Glomerular visceral epithelial cell (primary cell): ENCODE measurements around the gene FARS2.
A peak's percentile ranks its signal among the peaks of the same experiment; 100 is the strongest.

Experiments used
- DNase-seq: peaks from one replicate; pipeline ENCODE4 v3.0.0-alpha.2; 2016; ENCODE audit errors: extremely low spot score

The FARS2 gene

DNA sequence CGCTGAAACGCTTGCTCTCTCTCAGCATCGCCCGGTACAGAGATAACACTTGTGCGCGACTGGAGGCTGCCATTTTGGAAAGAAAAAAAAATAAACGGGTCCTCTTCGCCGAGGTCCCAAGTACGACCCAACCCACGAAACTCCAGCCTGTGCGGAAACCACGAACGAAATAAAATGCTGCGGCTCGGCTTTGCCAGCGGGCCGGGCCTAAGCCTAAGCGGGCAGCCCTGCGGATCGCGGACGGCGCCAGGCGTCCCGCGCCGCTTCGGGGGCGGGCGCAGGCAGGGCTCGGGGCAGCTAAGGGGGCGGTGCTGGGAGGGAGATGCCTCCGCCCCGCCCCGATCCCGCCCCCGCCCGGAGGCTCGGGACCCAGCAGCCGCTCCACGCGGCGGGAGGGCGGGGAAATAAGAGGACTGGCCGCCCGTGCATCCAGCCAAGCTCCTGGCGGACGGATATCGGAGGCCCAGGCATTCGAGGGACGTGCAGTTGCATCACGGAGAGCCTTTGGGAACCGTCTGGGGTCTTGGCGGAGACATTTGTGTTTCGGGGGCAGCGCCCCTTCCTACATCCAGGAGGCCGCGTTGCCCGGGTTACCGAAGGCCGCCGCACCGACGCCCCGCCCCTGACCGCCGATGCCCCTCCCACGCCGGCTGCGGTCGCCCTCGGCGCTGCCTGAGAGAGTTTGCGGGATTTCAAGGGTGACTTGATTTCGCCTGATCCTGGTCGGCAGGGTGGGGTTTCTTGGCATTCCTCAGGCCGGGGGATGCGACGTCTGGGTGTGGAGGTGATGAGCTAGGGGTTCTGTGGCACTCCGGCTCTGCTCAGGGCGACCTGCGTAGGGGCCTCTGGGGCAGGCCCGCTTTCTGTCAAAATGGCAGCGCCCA is at the start of gene FARS2, which contains the start of gene LYRM4:
FARS2 (plus strand) TSS at position 853 of the 884 bp plus-strand sequence.
LYRM4 (minus strand) TSS at position 290 of the 884 bp plus-strand sequence; CDS start at position 73, 217 bp downstream.
- peak; percentile 89 for DNase-seq

GRCh38 chr6:5213836-5214235 is 47.5 kb upstream of the FARS2 start:
- DNase-seq: no peak

DNA sequence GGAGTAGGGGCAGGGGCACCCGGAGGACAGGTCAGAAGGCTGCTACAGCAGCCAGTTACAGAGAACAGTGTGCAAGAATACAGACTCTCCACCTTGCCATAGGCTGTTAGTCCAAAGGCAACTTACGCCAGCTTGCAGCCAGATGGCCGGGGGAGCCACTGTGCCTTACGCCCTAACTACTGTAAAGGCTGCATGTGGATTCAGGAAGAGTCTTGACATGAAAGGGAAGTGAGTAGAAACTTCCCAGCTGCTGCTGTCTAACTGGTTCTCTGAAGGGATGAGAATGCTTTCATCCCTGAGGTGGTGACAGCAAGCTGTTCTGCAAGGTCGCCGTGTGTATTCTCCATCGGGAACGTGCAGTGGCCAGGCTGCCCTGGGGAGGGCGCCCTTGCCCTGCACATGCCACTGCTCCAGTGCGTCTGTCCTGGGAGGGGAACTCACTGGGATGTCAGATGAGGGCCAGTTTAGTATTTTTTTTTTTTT is 46.7 kb upstream of the FARS2 start:
- peak; percentile 12 for DNase-seq

DNA sequence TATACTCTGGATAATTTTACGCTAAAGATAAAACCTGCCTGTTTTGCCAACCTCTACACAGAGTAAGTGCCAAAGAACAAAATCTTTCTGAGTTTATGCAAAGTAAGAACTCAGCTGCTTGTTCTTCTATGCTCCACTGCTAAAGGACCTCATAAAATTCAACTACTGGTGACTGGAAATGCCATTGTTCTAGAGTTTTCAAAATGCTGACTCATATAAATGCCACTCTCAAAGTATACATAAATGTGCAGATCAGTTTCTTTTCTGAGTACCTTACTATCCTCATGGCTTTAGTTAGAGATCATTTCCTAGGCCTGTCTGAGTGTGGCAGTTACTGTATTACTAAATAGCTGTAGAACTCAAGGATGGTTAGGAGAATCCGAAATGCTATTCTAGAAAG is 46.2 kb upstream of the FARS2 start:
- DNase-seq: no peak

GRCh38 chr6:5215799-5216198 is 45.5 kb upstream of the FARS2 start:
- no peak for DNase-seq

- DNase-seq: no peak
Observed at GRCh38 chr6:5217356-5217755, 44.0 kb upstream of the FARS2 start.

- no peak for DNase-seq
Observed at GRCh38 chr6:5219011-5219691, 42.2 kb upstream of the FARS2 start.

DNA sequence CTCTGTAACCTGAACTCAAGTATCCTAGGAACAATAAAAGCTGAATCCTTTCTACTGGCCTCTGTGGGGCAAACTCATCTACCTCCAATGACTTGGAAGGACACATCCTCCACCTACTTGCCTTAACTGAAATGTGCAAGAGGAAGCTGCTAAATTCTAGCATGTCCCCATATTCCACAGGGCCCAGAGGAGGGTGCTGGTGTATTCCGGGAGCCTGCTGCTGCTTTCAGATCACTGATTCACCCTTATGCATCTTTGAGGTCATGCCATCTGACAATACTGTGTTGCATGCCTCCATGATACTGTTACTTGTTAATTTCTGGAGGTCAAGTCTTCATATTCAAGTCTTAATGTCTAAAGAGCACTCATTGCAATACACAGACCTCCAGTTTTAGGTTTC is 40.9 kb upstream of the FARS2 start:
- no peak for DNase-seq

- DNase-seq: no peak
Observed at GRCh38 chr6:5223309-5223708, 38.0 kb upstream of the FARS2 start.

- no peak for DNase-seq
Observed at GRCh38 chr6:5229356-5229755, 32.0 kb upstream of the FARS2 start.

DNA sequence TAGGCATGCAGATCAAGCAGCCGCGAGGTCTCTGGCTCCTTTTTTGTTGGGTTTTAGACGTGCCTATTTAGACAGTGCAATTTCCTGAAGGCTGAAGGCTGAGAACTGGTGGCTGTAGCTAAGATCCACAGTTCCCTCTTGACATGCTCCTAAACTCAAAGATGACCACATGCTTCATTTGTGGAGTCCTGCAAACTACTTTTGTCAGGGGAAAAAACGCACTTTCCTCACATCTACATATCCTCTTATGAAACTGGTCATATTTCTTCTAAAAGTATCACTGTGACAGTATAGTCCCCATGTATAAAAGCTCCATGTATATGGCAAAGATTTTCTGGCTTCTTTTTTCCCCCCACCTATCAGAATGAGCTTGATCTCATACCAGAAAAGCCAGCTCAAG is 31.2 kb upstream of the FARS2 start:
- DNase-seq: no peak

- DNase-seq: no peak
Observed at GRCh38 chr6:5231289-5231688, 30.0 kb upstream of the FARS2 start.

DNA sequence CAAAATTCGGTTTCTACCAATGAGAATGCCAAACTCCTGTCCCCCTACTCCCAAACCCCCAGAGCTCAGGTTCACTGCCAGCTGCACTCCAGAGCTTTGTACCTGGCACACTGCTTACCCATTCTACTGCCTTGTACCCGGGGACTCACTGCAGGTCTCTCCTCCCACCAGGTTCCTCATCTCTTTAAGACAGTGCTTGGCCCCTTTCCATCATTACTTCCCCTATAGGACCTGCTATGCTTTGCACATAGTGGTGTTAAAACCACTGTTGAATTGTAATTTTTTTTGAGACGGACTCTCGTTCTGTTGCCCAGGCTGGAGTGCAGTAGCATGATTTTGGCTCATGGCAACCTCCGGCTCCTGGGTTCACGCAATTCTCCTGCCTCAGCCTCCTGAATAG is 26.4 kb upstream of the FARS2 start:
- DNase-seq: no peak

- DNase-seq: no peak
Observed at GRCh38 chr6:5235830-5236229, 25.5 kb upstream of the FARS2 start.

DNA sequence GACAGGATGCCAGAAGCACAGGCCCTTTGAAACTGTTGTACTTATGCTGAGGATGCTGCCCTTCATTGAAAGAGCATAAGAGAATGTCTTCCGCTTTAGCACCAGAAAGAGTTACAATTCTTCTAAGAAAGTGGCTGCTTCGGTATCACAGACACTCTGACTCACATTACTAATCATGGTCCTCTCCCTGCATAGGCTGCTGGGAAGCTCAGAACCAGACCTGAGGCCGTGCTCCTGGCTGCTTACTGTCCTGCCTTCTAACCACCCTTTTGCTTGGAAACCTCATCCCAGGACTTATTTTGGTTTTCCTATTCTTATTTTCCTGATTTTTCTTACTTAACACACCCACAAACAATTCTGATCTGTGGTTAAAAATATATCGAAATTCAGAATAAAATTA is 23.5 kb upstream of the FARS2 start:
- DNase-seq: no peak

GRCh38 chr6:5238336-5238735 is 23.0 kb upstream of the FARS2 start:
- DNase-seq: no peak

- DNase-seq: no peak
Observed at GRCh38 chr6:5241252-5241651, 20.1 kb upstream of the FARS2 start.

- DNase-seq: no peak
Observed at GRCh38 chr6:5243069-5243468, 18.2 kb upstream of the FARS2 start.

DNA sequence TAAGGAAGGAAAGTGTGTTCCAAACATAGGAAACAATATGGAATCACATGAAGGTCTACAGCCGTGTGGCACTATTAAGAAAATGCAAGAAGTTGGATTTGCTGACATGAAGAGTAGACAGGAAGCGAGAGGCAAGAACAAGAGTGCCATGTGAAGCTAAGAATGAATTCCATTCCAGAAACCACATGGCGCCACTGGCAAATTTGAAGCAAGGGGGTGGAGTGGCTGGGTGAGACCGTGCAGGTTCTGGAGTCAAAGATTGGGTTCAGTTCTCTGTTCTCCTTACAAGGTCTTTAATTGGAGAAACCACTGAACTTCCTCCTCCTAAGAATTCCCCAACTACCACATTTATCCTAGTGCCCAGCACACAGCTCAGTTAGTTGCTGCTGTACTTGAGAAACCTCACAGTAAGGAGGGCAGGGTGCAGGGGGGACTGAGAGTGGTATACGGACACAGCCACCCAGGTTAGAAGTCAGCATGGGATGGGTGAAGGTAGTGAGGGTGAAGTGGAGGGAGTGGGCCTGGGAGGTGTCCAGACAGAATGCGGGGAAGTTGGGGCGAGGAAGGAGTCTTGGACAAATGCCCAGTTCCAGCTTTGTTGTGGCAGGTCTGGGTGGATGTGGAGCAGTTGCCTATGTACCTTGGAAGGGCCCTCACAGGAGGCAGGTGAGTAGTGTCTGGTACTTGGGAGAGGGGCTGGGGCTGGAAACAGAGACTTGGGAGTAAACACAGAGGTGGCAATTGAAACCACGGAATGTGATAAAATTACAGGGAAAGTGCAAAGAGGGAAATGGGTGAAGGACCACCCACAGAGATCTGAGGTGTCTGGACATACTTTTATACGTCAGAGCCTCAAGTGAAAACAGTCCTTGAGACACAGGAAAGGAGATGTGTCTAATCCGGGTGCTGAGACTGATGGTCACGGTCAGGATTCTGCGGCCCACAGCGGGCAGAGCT is 14.9 kb upstream of the FARS2 start:
- DNase-seq: peak; percentile 24

DNA sequence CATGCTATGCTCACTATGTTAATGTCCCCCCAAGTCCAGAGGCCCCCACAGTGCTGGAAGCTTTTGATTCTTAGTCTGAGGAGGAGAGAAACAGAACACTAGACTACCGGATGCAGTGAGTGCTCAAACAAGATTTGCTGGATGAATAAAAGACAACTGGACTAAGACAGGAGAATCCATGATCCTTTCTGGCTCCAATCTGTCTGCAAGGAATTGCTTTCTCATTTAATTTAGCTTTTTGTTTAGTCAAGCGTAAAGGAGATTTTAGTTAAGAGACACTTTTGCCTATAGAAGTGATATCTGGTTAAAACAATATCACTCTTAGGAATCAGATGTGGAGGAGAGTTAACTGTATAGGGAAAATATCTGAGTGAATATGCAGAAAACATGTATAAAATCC is 14.1 kb upstream of the FARS2 start:
- no peak for DNase-seq

DNA sequence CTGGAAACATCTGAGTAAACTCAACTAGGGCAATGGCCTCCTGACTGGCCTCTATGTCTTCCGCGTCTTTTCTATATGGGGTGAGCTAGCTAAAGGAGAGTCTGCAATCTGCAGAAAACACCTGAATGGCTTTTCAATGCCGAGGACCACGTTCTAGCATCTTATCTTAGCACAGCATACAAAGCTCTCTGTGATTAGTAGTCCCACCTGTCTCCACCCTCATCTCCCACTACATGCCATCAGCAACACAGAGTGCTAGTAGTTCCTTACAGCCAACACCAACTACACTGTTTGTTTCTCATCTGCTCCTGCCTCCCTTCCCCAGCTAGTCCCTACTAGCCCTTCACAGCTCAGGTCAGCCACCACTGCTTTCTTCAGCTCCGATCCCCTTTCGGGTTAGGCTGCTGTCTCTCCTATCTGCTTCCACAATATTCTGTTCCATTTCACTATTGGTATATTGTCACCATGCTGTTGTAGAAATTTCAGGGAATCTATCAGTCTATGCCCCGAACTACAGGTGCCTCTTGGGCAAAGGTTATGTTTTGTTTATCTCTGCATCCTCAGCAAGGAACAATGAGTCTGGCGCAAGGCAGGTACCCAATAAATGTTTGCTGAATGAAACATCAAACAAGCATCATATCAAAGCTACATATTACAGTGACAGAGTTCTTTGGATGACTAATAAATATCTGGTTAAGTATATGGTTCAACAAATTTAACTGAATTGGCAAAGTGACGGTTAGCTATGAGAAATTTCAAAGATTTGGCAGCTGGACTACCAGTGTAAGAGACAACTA is 12.8 kb upstream of the FARS2 start:
- DNase-seq: no peak
